Activated naive CD8-positive, alpha-beta T cell treated with anti-CD3 and anti-CD28 coated beads for 36 hours (primary cell): ENCODE measurements around the gene BBS2. TPM values are rescaled to one million over a fixed set of nuclear protein-coding genes. Genes with fewer than 3 reads are reported as not detected.
A peak's percentile ranks its signal among the peaks of the same experiment; 100 is the strongest.

Experiments used
- DNase-seq: peaks from one replicate; pipeline ENCODE4 v3.0.0; 2021
- H3K27ac Mint-ChIP-seq: one replicate; pipeline ENCODE4 v1.8.0; 2022; ENCODE audit warnings: mild to moderate bottlenecking, moderate library complexity, mixed read lengths
- H3K27me3 Mint-ChIP-seq: one replicate; pipeline ENCODE4 v1.8.0; 2022; ENCODE audit warnings: mild to moderate bottlenecking, mixed read lengths
- H3K36me3 Mint-ChIP-seq: one replicate; pipeline ENCODE4 v1.8.0; 2021; ENCODE audit warnings: mild to moderate bottlenecking, mixed read lengths
- H3K4me1 Mint-ChIP-seq: one replicate; pipeline ENCODE4 v1.8.0; 2021; ENCODE audit warnings: mixed read lengths
- H3K4me3 Mint-ChIP-seq: one replicate; pipeline ENCODE4 v1.8.0; 2022; ENCODE audit warnings: mild to moderate bottlenecking, moderate library complexity, mixed read lengths
- H3K9me3 Mint-ChIP-seq: one replicate; pipeline ENCODE4 v1.8.0; 2022; ENCODE audit warnings: mixed read lengths
- total RNA-seq, 2 experiments: library from RNA; stranded (reverse); gene quantifications; one replicate each; pipeline ENCODE4 v1.2.3, GENCODE V29; 2021

Gene BBS2
- total RNA-seq, 2 experiments from 2014 or later: 9.3 to 9.6 TPM

GRCh38 chr16:56542039-56542438, 22.2 kb upstream of the BBS2 start:
- Mint-ChIP-seq H3K9me3 (no peaks in the 10 kb centered on the region), H3K36me3 (no peaks in the 10 kb centered on the region), H3K4me1 (peaks cover 2% of the 10 kb centered on the region), H3K27me3 (no peaks in the 10 kb centered on the region), H3K4me3 (no peak overlapping the region), H3K27ac (no peak overlapping the region)
- DNase-seq: no peak

DNA sequence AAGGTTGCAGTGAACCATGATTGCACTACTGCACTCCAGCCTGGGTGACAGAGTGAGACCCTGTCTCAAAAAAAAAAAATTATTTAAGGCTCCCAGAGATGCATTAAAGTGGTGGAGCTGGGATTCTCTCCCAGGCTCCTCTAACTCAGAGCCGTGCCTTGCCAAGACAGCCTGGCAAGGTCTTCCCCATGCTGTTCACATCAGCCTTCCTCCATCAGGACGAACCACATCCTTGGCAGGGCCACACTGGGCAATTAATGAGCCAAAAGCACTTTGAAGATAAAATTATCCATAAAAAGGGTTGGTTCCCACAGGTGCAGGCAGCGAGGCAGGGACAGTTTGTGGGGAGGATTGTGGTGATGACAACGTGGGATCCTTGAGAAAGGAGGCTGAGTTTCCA, 19.8 kb upstream of the BBS2 start:
- Mint-ChIP-seq H3K27ac (no peak overlapping the region), H3K27me3 (peaks cover 4% of the 10 kb centered on the region), H3K9me3 (no peaks in the 10 kb centered on the region), H3K4me1 (no peaks in the 10 kb centered on the region), H3K36me3 (no peaks in the 10 kb centered on the region), H3K4me3 (no peak overlapping the region)
- DNase-seq: no peak

- Mint-ChIP-seq H3K27ac (no peak overlapping the region), H3K36me3 (no peaks in the 10 kb centered on the region), H3K4me1 (no peaks in the 10 kb centered on the region), H3K27me3 (peaks cover 9% of the 10 kb centered on the region), H3K9me3 (no peaks in the 10 kb centered on the region), H3K4me3 (no peak overlapping the region)
- no peak for DNase-seq
Observed at GRCh38 chr16:56538331-56538730, 18.5 kb upstream of the BBS2 start.

GRCh38 chr16:56534847-56535383, 15.1 kb upstream of the BBS2 start:
- no peaks in the 10 kb centered on the region for H3K9me3 Mint-ChIP-seq
- H3K27me3 Mint-ChIP-seq: peaks cover 9% of the 10 kb centered on the region
- H3K27ac Mint-ChIP-seq: no peak overlapping the region
- H3K4me1 Mint-ChIP-seq: no peaks in the 10 kb centered on the region
- no peak for DNase-seq
- no peaks in the 10 kb centered on the region for H3K36me3 Mint-ChIP-seq
- H3K4me3 Mint-ChIP-seq: no peak overlapping the region

DNA sequence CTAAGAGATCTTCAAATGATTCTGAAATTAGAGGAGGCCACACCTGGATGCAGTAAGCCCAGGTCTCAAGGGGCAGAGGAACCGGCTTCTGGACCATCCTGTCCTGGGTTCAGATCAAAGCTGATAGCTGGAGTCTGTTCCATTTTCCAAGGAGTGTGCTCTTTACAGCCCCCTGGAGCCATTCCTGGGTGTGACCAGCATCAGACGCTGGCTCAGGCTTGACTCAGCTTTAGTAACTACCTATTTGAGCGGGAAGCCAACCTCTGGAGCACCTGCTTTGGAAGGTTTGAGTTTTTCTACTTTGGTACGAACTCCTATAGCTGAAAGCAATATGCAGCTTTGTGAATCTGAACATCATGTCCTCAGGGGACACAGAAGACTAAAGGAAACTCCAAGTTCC, 12.9 kb upstream of the BBS2 start:
- no peak overlapping the region for H3K27ac Mint-ChIP-seq
- no peak for DNase-seq
- no peaks in the 10 kb centered on the region for H3K36me3 Mint-ChIP-seq
- no peak overlapping the region for H3K4me3 Mint-ChIP-seq
- H3K27me3 Mint-ChIP-seq: peaks cover 9% of the 10 kb centered on the region
- no peaks in the 10 kb centered on the region for H3K9me3 Mint-ChIP-seq
- no peaks in the 10 kb centered on the region for H3K4me1 Mint-ChIP-seq

- Mint-ChIP-seq H3K36me3 (no peaks in the 10 kb centered on the region), H3K27me3 (peaks cover 9% of the 10 kb centered on the region), H3K9me3 (no peaks in the 10 kb centered on the region), H3K27ac (no peak overlapping the region), H3K4me1 (no peaks in the 10 kb centered on the region), H3K4me3 (no peak overlapping the region)
- no peak for DNase-seq
Observed at GRCh38 chr16:56530872-56531271, 11.0 kb upstream of the BBS2 start.

DNA sequence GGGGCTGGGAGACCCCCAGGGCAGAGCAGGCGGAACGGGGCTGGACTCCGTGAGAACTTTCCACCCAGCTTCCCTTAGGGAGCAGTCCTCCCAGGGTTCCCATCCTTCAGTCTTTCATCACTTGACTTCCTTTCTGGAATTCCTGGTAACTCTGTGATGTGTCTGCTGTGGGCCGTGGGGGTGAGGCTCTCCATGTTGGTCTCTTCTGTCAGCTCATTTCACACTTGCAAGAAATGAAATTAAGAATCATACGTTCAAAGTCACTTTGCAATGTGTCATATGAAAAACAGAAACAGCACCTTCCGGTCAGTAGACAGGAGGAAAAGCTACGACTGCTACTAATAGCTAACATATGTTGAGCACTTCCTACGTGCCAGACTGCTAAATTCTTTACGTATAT, 5.4 kb upstream of the BBS2 start:
- no peaks in the 10 kb centered on the region for H3K36me3 Mint-ChIP-seq
- H3K4me1 Mint-ChIP-seq: peaks cover 5% of the 10 kb centered on the region
- no peak overlapping the region for H3K4me3 Mint-ChIP-seq
- no peak overlapping the region for H3K27ac Mint-ChIP-seq
- no peak for DNase-seq
- H3K9me3 Mint-ChIP-seq: no peaks in the 10 kb centered on the region
- no peaks in the 10 kb centered on the region for H3K27me3 Mint-ChIP-seq

DNA sequence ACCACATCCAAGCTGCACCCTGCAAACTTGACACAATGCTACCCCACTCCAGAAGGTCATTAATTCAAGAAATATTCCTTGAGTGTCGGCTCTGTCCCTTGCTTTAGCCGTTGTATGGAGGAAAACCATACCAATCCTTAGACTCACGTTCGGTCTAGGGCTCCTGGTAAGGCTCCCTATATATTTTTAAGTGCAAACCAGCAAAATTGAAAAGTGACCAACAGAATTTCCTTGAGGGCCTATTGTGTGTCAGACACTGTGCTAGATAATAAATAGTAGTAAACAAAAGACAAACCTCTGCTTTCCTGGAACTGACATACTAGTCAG, 390 bp upstream of the BBS2 start:
- H3K27ac Mint-ChIP-seq: peak overlapping the region; percentile 81
- no peaks in the 10 kb centered on the region for H3K9me3 Mint-ChIP-seq
- peaks cover 32% of the 10 kb centered on the region for H3K4me1 Mint-ChIP-seq
- no peak for DNase-seq
- peak overlapping the region; percentile 80 for H3K4me3 Mint-ChIP-seq
- no peaks in the 10 kb centered on the region for H3K27me3 Mint-ChIP-seq
- H3K36me3 Mint-ChIP-seq: no peaks in the 10 kb centered on the region

DNA sequence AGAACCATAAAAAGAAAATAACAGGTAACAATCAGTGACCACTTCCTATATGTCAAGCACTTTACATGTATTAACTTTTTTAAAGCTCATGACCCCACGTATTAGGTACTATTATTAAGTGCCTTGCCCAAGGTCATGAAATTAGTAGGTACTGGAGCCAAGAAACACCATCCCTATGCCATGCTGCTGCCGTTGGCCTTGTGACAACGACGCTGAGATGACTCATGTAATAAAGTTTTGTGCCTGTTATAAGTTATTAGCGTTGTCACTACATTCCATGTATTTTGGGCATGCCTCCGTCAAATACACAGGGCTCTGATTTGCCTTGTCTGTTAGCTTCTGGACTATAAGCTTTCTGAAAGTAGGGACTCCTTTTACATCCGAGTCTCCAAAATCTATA, 1.4 kb downstream of the BBS2 start:
- peak overlapping the region; percentile 80 for H3K4me3 Mint-ChIP-seq
- no peak for DNase-seq
- H3K4me1 Mint-ChIP-seq: peaks cover 46% of the 10 kb centered on the region
- H3K27ac Mint-ChIP-seq: no peak overlapping the region
- no peaks in the 10 kb centered on the region for H3K36me3 Mint-ChIP-seq
- H3K27me3 Mint-ChIP-seq: no peaks in the 10 kb centered on the region
- no peaks in the 10 kb centered on the region for H3K9me3 Mint-ChIP-seq

- H3K4me3 Mint-ChIP-seq: no peak overlapping the region
- H3K36me3 Mint-ChIP-seq: no peaks in the 10 kb centered on the region
- DNase-seq: no peak
- H3K4me1 Mint-ChIP-seq: peaks cover 47% of the 10 kb centered on the region
- H3K27ac Mint-ChIP-seq: no peak overlapping the region
- no peaks in the 10 kb centered on the region for H3K27me3 Mint-ChIP-seq
- no peaks in the 10 kb centered on the region for H3K9me3 Mint-ChIP-seq
Observed at GRCh38 chr16:56517206-56517605, 2.6 kb downstream of the BBS2 start.

GRCh38 chr16:56515665-56516064, 4.2 kb downstream of the BBS2 start:
- Mint-ChIP-seq H3K4me3 (no peak overlapping the region), H3K27me3 (no peaks in the 10 kb centered on the region), H3K4me1 (peaks cover 47% of the 10 kb centered on the region), H3K36me3 (peaks cover 3% of the 10 kb centered on the region), H3K27ac (no peak overlapping the region), H3K9me3 (no peaks in the 10 kb centered on the region)
- DNase-seq: no peak

- Mint-ChIP-seq H3K4me1 (peaks cover 42% of the 10 kb centered on the region), H3K4me3 (no peak overlapping the region), H3K9me3 (no peaks in the 10 kb centered on the region), H3K27me3 (no peaks in the 10 kb centered on the region), H3K36me3 (peaks cover 3% of the 10 kb centered on the region), H3K27ac (peak overlapping the region; percentile 12)
- no peak for DNase-seq
Observed at GRCh38 chr16:56514845-56515244, 5.0 kb downstream of the BBS2 start.

DNA sequence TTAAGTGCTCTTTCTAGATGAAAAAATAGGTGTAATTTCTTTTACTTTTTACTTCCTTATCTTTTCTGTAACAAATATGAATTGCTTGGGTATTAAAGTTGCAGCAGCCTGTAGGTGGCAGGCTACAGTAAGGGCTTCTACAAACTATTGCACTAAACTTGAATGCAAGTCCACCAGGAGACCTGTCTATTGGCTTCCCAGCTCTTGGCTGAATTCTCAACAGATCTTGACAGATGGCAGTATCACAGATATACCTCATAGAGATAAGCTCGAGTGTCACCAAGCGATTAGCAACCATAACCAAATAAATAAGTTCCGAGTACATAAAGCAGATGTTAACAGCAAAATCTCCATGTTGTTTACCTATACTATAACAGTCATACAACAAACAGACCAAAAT, 5.9 kb downstream of the BBS2 start:
- Mint-ChIP-seq H3K9me3 (no peaks in the 10 kb centered on the region), H3K4me3 (no peak overlapping the region), H3K36me3 (peaks cover 3% of the 10 kb centered on the region), H3K4me1 (peaks cover 42% of the 10 kb centered on the region), H3K27ac (no peak overlapping the region), H3K27me3 (no peaks in the 10 kb centered on the region)
- DNase-seq: peak; percentile 15

GRCh38 chr16:56513091-56513490, 6.7 kb downstream of the BBS2 start:
- no peak overlapping the region for H3K27ac Mint-ChIP-seq
- no peak overlapping the region for H3K4me3 Mint-ChIP-seq
- peaks cover 3% of the 10 kb centered on the region for H3K36me3 Mint-ChIP-seq
- peaks cover 34% of the 10 kb centered on the region for H3K4me1 Mint-ChIP-seq
- no peaks in the 10 kb centered on the region for H3K27me3 Mint-ChIP-seq
- H3K9me3 Mint-ChIP-seq: no peaks in the 10 kb centered on the region
- DNase-seq: no peak

GRCh38 chr16:56512025-56512424, 7.8 kb downstream of the BBS2 start:
- H3K27me3 Mint-ChIP-seq: no peaks in the 10 kb centered on the region
- H3K9me3 Mint-ChIP-seq: no peaks in the 10 kb centered on the region
- H3K4me1 Mint-ChIP-seq: peaks cover 25% of the 10 kb centered on the region
- H3K4me3 Mint-ChIP-seq: no peak overlapping the region
- no peak for DNase-seq
- no peak overlapping the region for H3K27ac Mint-ChIP-seq
- peaks cover 3% of the 10 kb centered on the region for H3K36me3 Mint-ChIP-seq

GRCh38 chr16:56510544-56510943, 9.3 kb downstream of the BBS2 start:
- Mint-ChIP-seq H3K4me1 (peaks cover 19% of the 10 kb centered on the region), H3K27me3 (no peaks in the 10 kb centered on the region), H3K4me3 (no peak overlapping the region), H3K36me3 (peaks cover 3% of the 10 kb centered on the region), H3K9me3 (no peaks in the 10 kb centered on the region), H3K27ac (no peak overlapping the region)
- no peak for DNase-seq

- no peak for DNase-seq
- Mint-ChIP-seq H3K27ac (no peak overlapping the region), H3K9me3 (no peaks in the 10 kb centered on the region), H3K4me3 (no peak overlapping the region), H3K27me3 (no peaks in the 10 kb centered on the region), H3K36me3 (peaks cover 2% of the 10 kb centered on the region), H3K4me1 (peaks cover 4% of the 10 kb centered on the region)
Observed at GRCh38 chr16:56506941-56507340, 12.9 kb downstream of the BBS2 start.
